Superior temporal gyrus (tissue), 1 donor: ENCODE data around the gene CNOT4.
"Not testable (repeated sequence)": the region's sequence is repeated elsewhere in the genome, so short reads cannot be mapped to it uniquely, and the experiment has no call there.

Experiments
- DNase-seq: peaks from one replicate; pipeline ENCODE4 v3.0.0-alpha.2; 2016; ENCODE audit errors: extremely low spot score

The CNOT4 gene

GRCh38 chr7:135327458-135327857 is 182.4 kb downstream of the CNOT4 start:
- DNase-seq = no peak

- no peak for DNase-seq
Measured at GRCh38 chr7:135326636-135327280, 183.1 kb downstream of the CNOT4 start.

GRCh38 chr7:135322571-135323340 is 187.1 kb downstream of the CNOT4 start:
- DNase-seq = no peak

- DNase-seq = no peak
Measured at GRCh38 chr7:135321556-135321955, 188.3 kb downstream of the CNOT4 start.

- not testable (repeated sequence) for DNase-seq
Measured at GRCh38 chr7:135320953-135321352, 188.9 kb downstream of the CNOT4 start.

- no peak for DNase-seq
Measured at GRCh38 chr7:135320268-135320667, 189.6 kb downstream of the CNOT4 start.

- DNase-seq = no peak
Measured at GRCh38 chr7:135317676-135318325, 192.1 kb downstream of the CNOT4 start.

- no peak for DNase-seq
Measured at GRCh38 chr7:135316648-135317313, 193.1 kb downstream of the CNOT4 start.

GRCh38 chr7:135313971-135314370 is 195.9 kb downstream of the CNOT4 start:
- no peak for DNase-seq
